OCI-M2 (cell line): ENCODE measurements around the gene LIMCH1.
"Not testable (repeated sequence)": the region's sequence is repeated elsewhere in the genome, so short reads cannot be mapped to it uniquely, and the experiment has no call there.

Experiments used
- DNase-seq: peaks from one replicate; lab custom pipeline; 2025; ENCODE audit not compliant: unreplicated experiment; lab: John Stamatoyannopoulos, UW

The LIMCH1 gene

GRCh38 chr4:41638866-41639265, 100.9 kb downstream of the LIMCH1 start:
- no peak for DNase-seq

- no peak for DNase-seq
Measured at GRCh38 chr4:41639291-41639690, 101.3 kb downstream of the LIMCH1 start.

DNA sequence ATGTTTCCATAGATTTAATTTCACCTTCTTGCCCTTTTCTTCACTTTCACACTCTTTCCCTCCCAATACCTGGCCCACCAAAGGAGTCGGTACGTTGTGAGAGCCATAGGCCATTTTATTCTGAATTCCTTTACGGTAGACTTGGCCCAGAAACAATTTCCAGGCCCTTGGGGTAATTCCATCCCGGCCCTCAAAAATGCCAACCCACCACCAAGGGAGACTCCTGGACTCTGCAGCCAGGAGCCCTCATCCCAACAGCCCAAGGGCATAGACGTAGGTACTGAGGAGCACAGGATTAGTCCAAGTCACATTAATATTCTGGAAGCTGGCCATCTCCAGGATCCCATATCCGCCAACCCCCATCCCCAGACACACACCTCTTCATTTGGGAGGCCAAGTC, 102.9 kb downstream of the LIMCH1 start:
- no peak for DNase-seq

DNA sequence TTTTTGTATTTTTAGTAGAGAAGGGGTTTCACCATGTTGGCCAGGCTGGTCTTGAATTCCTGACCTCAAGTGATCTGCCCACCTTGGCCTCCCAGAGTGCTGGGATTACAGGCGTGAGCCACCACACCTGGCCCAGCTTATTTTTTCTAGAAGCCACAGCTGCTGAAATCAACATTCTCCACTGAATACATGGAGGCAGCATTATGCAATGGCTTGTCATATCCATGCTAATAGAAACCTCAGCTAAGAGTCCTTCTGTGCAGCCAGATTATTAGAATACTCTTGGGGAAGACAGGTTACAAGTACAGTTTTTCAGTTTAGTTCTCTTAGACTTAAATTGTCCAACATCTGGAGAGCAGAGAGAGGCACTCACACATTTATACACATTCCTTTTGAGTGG, 104.8 kb downstream of the LIMCH1 start:
- not testable (repeated sequence) for DNase-seq

DNA sequence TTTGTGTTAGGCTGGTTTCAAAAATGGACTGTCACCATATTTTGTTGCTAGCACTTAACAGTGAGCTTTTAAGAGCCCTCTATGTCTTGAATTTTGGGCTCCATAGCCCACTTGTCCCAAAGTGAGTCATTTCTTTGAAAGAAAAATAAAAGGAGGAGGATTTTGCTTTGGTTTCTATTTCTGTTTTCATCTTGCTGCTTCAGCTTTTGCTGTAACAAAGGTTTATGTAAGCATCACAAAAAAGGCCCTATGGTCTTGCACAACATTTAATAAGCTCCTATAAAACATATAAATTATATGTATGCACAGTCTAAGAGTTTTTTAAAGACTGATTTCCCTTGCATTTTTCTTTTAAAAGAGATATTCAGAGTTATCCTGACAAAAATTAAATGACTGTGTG, 105.4 kb downstream of the LIMCH1 start:
- DNase-seq: no peak

DNA sequence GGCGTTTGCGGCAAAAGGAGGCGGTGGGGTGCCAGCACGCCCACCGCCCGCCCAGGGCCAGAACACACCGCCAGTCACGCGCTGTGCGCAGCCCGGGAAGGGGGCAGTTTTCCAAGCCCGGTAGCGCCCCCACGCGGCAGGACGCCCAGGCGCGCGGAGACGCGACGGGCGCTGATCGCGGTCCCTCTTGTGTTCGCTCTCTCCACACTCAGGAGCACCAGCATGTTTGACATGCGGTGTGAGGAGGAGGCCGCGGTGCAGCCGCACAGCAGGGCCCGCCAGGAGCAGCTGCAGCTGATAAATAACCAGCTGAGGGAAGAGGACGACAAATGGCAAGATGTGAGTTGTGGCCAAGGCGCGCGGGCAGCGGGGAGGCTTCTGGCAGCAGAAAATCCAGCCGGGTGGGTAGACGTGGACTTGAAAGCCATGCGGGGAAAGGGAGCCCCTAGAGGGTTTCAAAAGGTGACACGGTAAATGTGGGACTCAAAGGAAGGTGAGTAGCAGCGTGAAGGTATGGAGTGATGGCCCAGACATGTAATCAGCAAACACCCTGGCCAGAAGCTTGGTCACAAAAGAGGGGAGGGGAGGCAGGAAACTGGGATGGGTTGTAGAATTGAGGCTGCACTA, 106.4 kb downstream of the LIMCH1 start:
- DNase-seq: no peak

DNA sequence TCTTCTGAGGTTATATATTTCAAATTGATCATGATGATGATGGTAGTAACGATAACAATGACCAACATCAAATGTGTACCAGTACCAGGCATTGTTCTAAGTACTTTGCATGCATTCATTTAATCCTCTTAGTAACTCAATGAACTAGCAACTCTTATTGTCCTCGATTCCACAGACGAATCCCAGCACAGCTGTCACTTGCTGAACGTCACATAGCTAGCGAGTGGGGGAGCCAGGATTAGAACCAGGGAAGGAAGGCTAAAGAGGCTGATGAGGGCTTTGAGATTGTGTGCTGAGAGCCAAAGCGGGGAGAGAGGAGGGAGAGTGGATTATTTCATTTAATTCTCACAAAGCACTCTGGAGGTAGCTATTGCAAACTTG, 106.9 kb downstream of the LIMCH1 start:
- no peak for DNase-seq

DNA sequence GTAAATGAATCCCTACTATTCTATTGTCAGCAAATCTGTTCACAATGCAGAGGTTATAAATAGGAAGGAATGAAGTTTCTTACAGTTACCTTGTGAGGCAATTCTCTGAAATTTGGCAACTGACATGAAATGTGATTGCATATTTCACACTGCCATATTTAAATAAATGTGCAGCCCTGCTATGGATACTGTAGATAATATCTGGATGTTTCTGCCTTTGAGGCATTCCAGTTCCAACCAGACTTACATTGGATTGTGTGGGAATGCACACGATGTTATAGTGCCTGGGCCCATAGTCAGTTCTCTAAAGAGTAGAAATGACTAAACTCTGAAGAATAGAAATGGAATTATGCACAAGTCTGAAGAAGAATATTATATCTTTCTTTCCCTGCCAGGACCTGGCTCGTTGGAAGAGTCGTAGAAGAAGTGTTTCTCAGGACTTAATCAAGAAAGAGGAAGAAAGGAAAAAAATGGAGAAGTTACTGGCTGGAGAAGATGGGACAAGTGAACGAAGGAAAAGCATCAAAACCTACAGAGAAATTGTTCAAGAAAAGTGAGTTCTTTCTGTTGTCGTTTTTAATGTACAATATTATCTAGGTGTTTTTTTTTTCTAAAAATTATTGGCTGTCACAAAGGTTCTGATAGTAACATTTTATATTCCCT, 107.9 kb downstream of the LIMCH1 start:
- no peak for DNase-seq

GRCh38 chr4:41646862-41647261, 108.9 kb downstream of the LIMCH1 start:
- DNase-seq: no peak

DNA sequence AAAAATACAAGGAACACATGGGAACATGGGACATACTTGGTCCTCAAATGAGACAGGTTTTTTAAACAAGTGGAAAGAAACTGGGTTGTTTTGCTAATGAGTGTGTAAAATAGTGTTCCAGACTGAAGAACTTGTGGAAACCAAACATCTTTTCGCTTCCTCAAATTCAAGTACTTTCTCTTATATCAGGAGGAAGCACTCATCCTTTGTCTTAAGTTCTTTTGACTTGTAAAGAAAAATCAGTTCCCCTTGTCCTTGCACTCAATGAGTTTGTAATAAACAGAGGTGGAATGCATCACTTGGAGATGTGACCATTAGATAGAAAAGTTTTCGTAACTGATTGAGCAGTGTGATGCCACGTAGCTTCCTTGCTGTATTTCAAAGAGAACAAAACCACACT, 109.4 kb downstream of the LIMCH1 start:
- DNase-seq: no peak

DNA sequence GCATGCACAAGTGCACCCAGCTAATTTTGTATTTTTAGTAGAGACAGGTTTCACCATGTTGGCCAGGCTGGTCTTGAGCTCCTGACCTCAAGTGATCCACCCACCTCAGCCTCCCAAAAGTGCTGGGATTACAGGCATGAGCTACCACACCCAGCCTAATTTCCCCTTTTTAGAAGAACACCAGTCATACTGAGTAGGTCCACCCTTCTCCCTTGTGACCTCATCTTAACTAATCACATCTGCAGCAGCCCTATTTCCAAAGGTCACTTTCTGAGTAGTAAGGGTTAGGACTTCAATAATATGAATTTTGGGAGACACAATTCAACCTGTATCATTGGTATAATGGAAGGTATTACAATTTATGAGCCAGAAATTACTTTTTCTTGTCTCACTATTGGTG, 113.2 kb downstream of the LIMCH1 start:
- DNase-seq: not testable (repeated sequence)

GRCh38 chr4:41652971-41653370, 115.0 kb downstream of the LIMCH1 start:
- no peak for DNase-seq

DNA sequence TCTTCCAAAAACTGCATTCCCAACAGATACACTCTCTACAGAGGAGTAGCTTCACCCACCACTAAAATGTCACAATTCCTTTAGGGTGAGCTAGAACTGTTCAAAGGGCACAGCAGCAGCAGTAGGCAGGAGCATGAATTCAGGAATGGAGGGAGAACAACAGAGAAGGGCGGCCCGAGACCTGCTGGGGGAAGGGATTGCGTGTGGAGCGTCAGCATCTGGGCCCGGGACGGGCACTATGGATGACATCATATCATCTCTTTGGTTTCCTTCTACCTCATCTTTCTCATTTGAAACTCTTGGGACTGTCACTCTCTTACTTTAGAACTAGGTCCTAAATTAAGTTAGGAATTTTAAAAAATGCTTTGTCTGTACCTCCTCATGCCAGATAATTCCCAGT, 115.6 kb downstream of the LIMCH1 start:
- DNase-seq: no peak

DNA sequence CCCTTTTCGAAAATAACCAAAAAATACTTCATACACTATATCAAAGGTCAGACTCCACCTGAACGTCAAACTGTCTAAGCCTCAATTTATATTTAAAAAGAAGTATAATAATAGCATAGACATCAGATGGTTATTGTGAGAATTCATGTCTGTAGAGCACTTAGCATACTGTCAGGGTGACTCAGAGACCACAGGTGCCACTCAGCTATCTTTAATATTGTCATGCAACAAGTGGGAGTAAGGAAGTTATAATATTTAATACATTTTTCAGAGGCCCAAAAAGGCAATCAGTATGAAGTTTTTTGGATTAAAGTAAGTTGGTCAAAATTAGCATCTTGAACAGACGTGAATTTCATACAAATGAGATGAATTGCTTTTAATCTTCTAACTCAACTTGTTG, 117.2 kb downstream of the LIMCH1 start:
- DNase-seq: no peak

DNA sequence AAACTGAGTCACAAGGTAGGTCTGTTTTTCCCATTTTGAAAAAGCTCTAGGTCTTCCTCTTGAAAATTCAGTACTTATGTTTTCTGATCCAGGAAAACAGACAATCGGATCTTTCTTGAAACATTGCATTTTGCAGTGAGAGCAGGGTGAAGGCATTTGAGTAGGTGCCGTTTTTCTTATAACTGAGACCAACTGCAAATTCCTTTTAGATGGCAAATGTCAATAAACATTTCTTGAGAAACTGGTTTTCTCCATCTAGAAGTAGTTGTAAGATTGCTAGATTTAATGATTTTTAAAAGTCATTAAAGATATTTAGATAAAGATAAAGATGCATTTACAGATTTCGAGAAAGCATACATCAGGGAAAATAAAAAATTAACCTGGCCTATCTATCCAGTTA, 118.1 kb downstream of the LIMCH1 start:
- DNase-seq: no peak

DNA sequence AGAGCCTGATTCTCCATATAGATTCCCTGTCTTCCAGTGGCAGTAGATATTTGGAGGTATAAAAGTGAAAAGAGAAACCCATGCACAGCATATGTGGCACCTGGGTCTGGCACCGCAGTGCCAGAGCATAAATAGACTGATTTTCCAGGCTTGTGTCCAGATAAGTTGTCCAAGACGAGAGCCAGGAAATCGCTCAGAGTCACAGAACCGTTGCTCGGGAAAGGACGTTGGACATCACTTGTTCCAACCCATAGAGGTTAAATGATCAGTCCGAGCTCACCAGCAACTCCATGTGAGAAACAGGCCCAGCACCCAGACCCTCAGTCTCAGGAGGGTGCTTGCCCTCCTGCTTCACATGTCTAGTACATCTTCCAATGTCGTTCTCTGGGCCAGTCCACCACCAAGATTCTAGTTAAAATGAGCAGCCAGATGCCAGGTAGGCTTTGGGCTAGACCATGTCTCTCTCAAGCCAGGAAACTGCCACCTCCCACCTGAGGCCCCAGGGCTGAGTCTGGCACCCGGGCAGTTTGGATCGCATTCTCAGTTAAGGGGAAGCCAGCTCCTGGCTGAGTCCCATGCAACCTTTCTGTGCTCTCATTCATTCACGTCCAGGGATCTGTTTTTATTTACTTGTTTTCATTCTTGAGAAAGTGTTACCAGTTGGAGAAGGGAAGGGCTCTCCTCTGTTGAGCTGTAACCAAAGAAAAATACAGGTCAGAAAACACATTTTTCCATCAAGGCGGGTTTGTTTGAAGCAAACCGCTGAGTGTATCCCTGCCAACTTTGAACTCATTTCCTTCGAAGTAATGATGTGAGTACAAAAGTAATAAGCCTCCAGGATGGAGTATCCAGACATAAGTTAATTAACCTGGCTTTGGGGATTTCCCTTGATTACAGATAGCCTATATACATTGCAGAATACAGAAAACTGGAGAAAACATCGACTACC, 118.9 kb downstream of the LIMCH1 start:
- no peak for DNase-seq

- DNase-seq: no peak
Measured at GRCh38 chr4:41657561-41657960, 119.6 kb downstream of the LIMCH1 start.

- no peak for DNase-seq
Measured at GRCh38 chr4:41658163-41658562, 120.2 kb downstream of the LIMCH1 start.

DNA sequence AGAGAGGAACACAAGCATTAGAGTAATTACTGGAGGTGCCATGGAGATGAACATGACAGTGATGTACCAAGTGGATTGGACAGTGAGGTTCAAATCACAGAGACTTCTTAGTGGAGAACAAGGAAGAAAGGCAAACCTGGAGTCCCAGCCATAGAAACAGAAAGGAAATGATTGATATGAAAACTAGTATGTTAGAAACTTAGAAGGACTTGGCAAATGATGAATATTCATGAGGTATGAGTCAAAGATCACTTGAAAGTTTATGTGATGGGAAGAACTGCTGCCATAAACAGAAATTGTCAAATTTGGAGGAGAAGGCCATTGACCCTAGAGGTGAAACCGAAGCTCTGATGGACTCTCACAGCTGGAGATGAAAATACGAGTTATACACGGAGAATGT, 122.4 kb downstream of the LIMCH1 start:
- DNase-seq: no peak

GRCh38 chr4:41661442-41662076, 123.6 kb downstream of the LIMCH1 start:
- DNase-seq: peak; percentile 5

DNA sequence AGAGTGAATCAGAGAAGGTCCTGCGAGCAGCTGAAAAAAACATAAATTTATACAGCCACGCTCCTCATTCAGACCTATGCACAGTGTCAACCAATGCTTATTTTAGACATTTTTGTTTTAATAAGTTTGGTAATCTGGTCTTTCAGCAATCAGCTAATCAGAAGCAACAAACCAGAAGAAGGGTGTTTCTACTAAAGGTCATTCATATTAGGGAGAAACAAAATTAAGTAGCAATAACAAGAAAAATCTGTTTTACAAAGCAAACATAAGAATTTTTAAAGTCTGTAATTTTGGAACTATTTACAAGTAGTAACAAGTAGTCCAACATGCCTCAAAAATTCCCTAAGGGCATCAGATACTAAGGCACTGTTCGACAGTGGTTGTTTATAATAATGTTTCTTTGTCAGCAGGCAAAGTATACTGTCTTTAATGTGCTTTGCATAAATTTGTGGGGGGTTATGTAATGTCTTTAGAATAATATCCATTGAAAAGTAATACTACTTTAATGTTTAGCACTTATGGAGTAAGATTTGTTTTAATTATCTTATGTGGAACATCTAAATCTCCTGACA, 127.8 kb downstream of the LIMCH1 start:
- DNase-seq: no peak
